ENCODE measurements around the gene CNPY1. TPM values are rescaled to one million over a fixed set of nuclear protein-coding genes. Genes with fewer than 3 reads are reported as not detected.

Gene CNPY1
- polyA plus RNA-seq, 1 experiment, result not detected

DNA sequence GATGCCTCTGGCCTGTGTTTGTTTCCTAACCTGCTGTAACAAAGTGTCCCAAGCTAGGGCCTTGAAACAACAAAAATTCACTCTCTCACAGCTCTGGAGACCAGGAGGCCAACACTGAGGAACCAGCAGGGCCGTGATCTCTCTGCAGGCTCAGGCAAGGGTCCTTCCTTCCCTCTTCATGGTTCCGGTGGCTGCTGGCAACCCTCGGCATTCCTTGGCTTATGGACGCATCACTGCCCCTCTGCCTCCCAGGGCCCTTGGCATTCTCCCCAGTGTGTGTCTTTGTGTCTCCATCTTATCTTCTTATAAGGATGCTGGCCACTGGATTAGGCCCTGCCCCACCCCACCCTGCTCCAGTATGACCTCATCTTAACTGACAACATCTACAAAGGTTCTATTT is 17.0 kb downstream of the CNPY1 start:
- H3K27ac ChIP-seq (ENCODE audit: low read depth, low read length), result no peak overlapping the region
- ChIA-PET CTCF (no interaction called here), POLR2A (no interaction called here)
- no peaks in the 10 kb centered on the region; the same call in 1 of the 2 replicates for H3K9me3 ChIP-seq (ENCODE audit: control insufficient read depth, insufficient read depth, low read length)
- TF ChIP-seq, protein P1, sequence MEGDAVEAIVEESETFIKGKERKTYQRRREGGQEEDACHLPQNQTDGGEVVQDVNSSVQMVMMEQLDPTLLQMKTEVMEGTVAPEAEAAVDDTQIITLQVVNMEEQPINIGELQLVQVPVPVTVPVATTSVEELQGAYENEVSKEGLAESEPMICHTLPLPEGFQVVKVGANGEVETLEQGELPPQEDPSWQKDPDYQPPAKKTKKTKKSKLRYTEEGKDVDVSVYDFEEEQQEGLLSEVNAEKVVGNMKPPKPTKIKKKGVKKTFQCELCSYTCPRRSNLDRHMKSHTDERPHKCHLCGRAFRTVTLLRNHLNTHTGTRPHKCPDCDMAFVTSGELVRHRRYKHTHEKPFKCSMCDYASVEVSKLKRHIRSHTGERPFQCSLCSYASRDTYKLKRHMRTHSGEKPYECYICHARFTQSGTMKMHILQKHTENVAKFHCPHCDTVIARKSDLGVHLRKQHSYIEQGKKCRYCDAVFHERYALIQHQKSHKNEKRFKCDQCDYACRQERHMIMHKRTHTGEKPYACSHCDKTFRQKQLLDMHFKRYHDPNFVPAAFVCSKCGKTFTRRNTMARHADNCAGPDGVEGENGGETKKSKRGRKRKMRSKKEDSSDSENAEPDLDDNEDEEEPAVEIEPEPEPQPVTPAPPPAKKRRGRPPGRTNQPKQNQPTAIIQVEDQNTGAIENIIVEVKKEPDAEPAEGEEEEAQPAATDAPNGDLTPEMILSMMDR (IDR thresholded peaks at IDR 0.05; ENCODE audit: low read depth, low read length), result no peak
- DNase-seq (ENCODE audit: low read depth, low spot score), result no peak
- H3K4me3 ChIP-seq (ENCODE audit: low read depth, low read length), result no peak overlapping the region
- H3K27me3 ChIP-seq (ENCODE audit: control insufficient read depth, insufficient read depth, low read length), result peaks cover 26% of the 10 kb centered on the region

DNA sequence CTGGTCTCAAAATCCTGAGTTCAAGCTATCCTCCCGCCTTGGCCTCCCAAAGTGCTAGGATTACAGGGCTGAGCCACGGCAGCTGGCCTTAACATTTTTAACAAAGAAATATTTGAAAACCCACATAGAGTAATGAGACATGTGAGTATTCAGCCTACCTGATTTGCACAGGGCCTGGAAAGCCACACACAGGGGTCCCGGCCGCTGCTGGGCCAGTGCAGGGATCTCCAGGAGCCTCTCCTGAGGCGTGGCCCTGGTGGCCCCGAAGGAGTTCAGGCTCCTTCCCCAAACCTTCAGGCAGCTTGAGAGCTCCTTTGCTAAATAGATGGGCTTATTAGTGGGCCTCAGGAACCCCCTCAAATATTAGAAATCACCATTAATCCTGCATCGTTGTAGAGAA is 18.7 kb downstream of the CNPY1 start:
- Histone ChIP-seq H3K4me3 (ENCODE audit: low read depth, low read length) (no peak overlapping the region), H3K27me3 (ENCODE audit: control insufficient read depth, insufficient read depth, low read length) (peaks cover 12% of the 10 kb centered on the region), H3K27ac (ENCODE audit: low read depth, low read length) (no peak overlapping the region), H3K9me3 (ENCODE audit: control insufficient read depth, insufficient read depth, low read length) (no peaks in the 10 kb centered on the region)
- TF ChIP-seq, protein P1 (IDR thresholded peaks at IDR 0.05; ENCODE audit: low read depth, low read length), result no peak
- DNase-seq (ENCODE audit: low read depth, low spot score), result no peak
- ChIA-PET CTCF (no interaction called here), POLR2A (interaction anchor here (0.6 kb wide), 2 partner anchors 10 to 58 kb away, joined by 3 read pairs; no protein-coding TSS in a partner anchor)

DNA sequence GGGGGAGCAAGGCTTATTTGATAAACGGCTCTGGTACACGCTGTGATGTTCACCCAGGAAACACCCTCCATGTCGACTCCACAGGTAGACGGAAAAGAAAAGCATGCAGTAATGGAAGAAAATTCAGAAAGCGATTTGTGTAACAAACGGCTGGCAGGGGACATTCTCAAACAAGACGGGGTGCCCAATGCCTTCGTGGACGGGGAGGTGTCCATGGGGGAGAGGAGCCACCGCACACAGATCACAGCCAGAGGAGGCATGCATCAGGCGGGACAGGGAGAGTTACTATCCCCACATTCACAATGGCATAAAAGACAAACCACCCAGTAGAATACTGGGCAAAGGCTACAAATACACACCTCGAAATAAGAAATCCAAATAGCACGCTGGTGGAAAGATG is 20.1 kb downstream of the CNPY1 start:
- TF ChIP-seq, protein P1 (IDR thresholded peaks at IDR 0.05; ENCODE audit: low read depth, low read length), result no peak
- no peak for DNase-seq (ENCODE audit: low read depth, low spot score)
- no peak overlapping the region for H3K27ac ChIP-seq (ENCODE audit: low read depth, low read length)
- H3K9me3 ChIP-seq (ENCODE audit: control insufficient read depth, insufficient read depth, low read length), result no peaks in the 10 kb centered on the region
- POLR2A ChIA-PET, result no interaction called here
- H3K4me3 ChIP-seq (ENCODE audit: low read depth, low read length), result no peak overlapping the region
- CTCF ChIA-PET, result no interaction called here
- peaks cover 2% of the 10 kb centered on the region for H3K27me3 ChIP-seq (ENCODE audit: control insufficient read depth, insufficient read depth, low read length)

DNA sequence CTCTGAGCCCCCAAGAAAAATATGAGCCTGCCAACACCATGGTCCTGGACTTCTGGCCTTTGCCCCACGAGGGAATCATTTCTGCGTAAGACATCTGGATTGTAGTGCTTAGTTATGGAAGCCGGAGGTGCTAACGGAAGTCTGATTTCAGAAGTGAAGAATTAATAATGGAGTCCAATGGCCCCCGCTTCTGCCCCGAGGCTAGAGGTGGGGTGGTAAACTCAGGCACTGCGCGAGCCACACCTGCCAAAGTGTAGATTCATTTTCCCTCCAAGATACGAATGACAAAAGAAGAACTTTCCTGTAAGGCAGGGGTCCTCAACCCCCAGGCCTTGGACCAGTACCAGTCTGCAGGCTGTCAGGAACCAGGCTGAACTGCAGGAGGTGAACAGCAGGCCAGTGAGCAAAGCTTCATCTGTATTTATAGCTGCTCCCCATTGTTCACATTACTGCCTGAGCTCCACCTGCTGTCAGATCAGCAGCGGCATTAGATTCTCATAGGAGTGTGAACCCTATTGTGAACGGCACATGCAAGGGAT is 22.3 kb downstream of the CNPY1 start:
- Histone ChIP-seq H3K9me3 (ENCODE audit: control insufficient read depth, insufficient read depth, low read length) (no peaks in the 10 kb centered on the region), H3K4me3 (ENCODE audit: low read depth, low read length) (no peak overlapping the region), H3K27me3 (ENCODE audit: control insufficient read depth, insufficient read depth, low read length) (peaks cover 2% of the 10 kb centered on the region), H3K27ac (ENCODE audit: low read depth, low read length) (no peak overlapping the region)
- TF ChIP-seq, protein P1 (IDR thresholded peaks at IDR 0.05; ENCODE audit: low read depth, low read length), result no peak
- ChIA-PET CTCF (interaction anchor here (0.5 kb wide), 1 partner anchor 1544 kb away, joined by 4 read pairs; no protein-coding TSS in a partner anchor), POLR2A (no interaction called here)
- no peak for DNase-seq (ENCODE audit: low read depth, low spot score)

DNA sequence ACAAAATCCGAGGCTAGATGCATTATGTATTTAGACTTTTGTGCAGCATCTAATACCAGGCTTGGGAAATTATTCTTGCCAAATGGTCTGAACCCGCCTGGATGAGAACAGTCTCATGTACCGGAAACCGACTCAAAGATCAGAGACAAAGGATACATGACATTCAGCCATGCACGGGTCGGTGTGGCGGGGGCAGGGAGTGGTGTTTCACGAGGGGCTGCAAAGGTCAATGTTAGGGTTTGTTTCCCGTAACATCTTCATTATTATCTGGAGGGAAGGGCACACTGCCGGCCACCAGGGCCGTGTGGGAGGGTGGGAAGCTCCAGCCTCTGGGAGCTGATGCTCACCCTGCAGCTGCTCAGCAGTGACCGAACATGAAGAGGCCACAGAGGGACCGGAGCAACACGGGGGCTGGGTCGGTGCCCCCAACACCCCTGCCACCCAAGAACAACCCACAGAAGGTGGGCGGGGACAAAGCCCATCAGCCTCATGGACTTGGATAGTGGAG is 23.1 kb downstream of the CNPY1 start:
- H3K27ac ChIP-seq (ENCODE audit: low read depth, low read length), result no peak overlapping the region
- no peak overlapping the region for H3K4me3 ChIP-seq (ENCODE audit: low read depth, low read length)
- CTCF ChIA-PET, result no interaction called here
- TF ChIP-seq, protein P1 (IDR thresholded peaks at IDR 0.05; ENCODE audit: low read depth, low read length), result no peak
- POLR2A ChIA-PET, result no interaction called here
- peaks cover 2% of the 10 kb centered on the region for H3K27me3 ChIP-seq (ENCODE audit: control insufficient read depth, insufficient read depth, low read length)
- no peak for DNase-seq (ENCODE audit: low read depth, low spot score)
- H3K9me3 ChIP-seq (ENCODE audit: control insufficient read depth, insufficient read depth, low read length), result no peaks in the 10 kb centered on the region

All from AG04450 (cell line).